ENCODE measurements around the gene LAMA3. TPM values are rescaled to one million over a fixed set of nuclear protein-coding genes. Genes with fewer than 3 reads are reported as not detected.
"Not testable (repeated sequence)": the region's sequence is repeated elsewhere in the genome, so short reads cannot be mapped to it uniquely, and the experiment has no call there.

The LAMA3 gene
- total RNA-seq, 4 donors from 2014 or later = 16.9 to 57.5 (median 48.3) TPM

GRCh38 chr18:23735021-23735464, 45.8 kb downstream of the LAMA3 start:
- DNase-seq (ENCODE audit: low spot score) (no peak), ATAC-seq (ENCODE audit: low FRiP score) (no peak)
- no peak for TF ChIP-seq CTCF (IDR thresholded peaks at IDR 0.05)

- ATAC-seq (ENCODE audit: low FRiP score) (no peak), DNase-seq (ENCODE audit: low spot score) (no peak)
- TF ChIP-seq CTCF (IDR thresholded peaks at IDR 0.05) = no peak
Measured at GRCh38 chr18:23737578-23737977, 48.3 kb downstream of the LAMA3 start.

GRCh38 chr18:23738151-23738550, 48.9 kb downstream of the LAMA3 start:
- ATAC-seq (ENCODE audit: low FRiP score) (no peak), DNase-seq (ENCODE audit: low spot score) (no peak)
- no peak for TF ChIP-seq CTCF (IDR thresholded peaks at IDR 0.05)

- ATAC-seq (ENCODE audit: low FRiP score) (no peak), DNase-seq (ENCODE audit: low spot score) (no peak)
- no peak for TF ChIP-seq CTCF (IDR thresholded peaks at IDR 0.05)
Measured at GRCh38 chr18:23738575-23738974, 49.3 kb downstream of the LAMA3 start.

GRCh38 chr18:23740105-23740830, 51.0 kb downstream of the LAMA3 start:
- TF ChIP-seq CTCF (IDR thresholded peaks at IDR 0.05) = no peak
- DNase-seq (ENCODE audit: low spot score) (no peak), ATAC-seq (ENCODE audit: low FRiP score) (no peak)

GRCh38 chr18:23741967-23742366, 52.7 kb downstream of the LAMA3 start:
- not testable (repeated sequence) for ATAC-seq (ENCODE audit: low FRiP score); DNase-seq (ENCODE audit: low spot score)

- DNase-seq (ENCODE audit: low spot score) (no peak), ATAC-seq (ENCODE audit: low FRiP score) (no peak)
- TF ChIP-seq CTCF (IDR thresholded peaks at IDR 0.05) = no peak
Measured at GRCh38 chr18:23743733-23744333, 54.6 kb downstream of the LAMA3 start.

All from omental fat pad (tissue), 4 donors.